Keratinocyte (primary cell): ENCODE measurements around the gene NCOA3.

Experiments
- EZH2 ChIP-seq: IDR thresholded peaks from one replicate; pipeline ENCODE4 v1.6.1; 2012; ENCODE audit warnings: inconsistent platforms, mild to moderate bottlenecking, low read length, moderate library complexity
- TF ChIP-seq, protein P1 (sequence below), 3 experiments: IDR thresholded peaks in 1 of 3; conservative IDR thresholded peaks in 1 of 3; optimal IDR thresholded peaks in 1 of 3; 2 replicates in 2 of 3; 3 replicates in 1 of 3; pipeline versions ENCODE3 to v1.5.1; 2011; ENCODE audit warnings: low read length in 3 of 3, mild to moderate bottlenecking in 3 of 3, moderate library complexity in 2 of 3, control low read depth in 1 of 3, inconsistent platforms in 1 of 3; ENCODE audit not compliant: insufficient read depth in 2 of 3; ENCODE audit errors: extremely low read depth in 1 of 3

DNA sequence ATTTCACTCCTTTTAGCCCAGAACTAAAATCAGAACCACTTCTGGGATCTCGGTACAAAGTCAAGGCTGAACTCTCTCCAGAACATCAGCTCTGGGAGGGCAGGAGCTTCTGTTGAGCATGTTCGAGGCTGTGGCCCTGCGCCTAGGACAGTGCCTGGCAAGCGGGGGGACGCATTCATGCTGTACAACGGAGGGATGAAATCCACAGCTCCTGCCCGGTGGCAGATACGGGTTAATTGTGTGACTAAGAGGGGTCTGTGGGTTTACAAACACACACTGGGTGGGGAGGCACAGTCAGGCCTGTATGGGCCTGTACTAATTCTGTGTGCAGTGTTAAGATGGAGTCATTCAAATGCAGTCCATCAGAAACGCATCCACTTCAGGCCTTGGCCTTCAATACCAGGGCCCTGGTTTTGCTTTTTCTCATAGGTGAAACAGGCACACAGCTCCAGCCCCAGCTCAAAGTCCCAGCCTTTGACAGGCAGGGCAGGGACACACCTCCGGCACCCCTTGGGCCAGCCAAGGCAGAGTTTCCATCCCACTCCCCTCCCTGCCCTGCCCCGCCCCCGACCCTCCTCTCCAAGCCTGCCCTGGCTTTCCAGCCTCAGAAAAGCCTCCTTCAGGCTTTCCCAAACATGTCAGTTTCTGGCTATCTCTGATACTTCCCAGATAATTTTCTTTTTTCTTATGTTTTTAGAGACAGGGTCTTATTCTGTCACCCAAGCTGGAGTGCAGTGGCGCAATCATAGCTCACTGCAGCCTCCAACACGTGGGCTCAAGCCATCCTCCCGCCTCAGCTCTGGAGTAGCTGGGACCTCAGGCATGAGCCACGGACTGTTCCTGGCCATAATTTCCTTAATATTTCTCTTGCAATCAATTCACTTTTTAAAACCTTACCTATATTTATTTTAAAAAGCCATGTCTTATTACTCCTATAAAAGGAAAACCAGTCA, 173.8 kb downstream of the NCOA3 start:
- TF ChIP-seq, protein P1, sequence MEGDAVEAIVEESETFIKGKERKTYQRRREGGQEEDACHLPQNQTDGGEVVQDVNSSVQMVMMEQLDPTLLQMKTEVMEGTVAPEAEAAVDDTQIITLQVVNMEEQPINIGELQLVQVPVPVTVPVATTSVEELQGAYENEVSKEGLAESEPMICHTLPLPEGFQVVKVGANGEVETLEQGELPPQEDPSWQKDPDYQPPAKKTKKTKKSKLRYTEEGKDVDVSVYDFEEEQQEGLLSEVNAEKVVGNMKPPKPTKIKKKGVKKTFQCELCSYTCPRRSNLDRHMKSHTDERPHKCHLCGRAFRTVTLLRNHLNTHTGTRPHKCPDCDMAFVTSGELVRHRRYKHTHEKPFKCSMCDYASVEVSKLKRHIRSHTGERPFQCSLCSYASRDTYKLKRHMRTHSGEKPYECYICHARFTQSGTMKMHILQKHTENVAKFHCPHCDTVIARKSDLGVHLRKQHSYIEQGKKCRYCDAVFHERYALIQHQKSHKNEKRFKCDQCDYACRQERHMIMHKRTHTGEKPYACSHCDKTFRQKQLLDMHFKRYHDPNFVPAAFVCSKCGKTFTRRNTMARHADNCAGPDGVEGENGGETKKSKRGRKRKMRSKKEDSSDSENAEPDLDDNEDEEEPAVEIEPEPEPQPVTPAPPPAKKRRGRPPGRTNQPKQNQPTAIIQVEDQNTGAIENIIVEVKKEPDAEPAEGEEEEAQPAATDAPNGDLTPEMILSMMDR (optimal IDR thresholded peaks at IDR 0.05 in 1 of 3, IDR thresholded peaks at IDR 0.05 in 1 of 3, conservative IDR thresholded peaks at IDR 0.05 in 1 of 3; ENCODE audit: extremely low read depth in 1 of 3, insufficient read depth in 2 of 3, low read length in 3 of 3): no peak
- no peak for TF ChIP-seq EZH2
